ENCODE results near the gene MBNL2.

MBNL2 gene

DNA sequence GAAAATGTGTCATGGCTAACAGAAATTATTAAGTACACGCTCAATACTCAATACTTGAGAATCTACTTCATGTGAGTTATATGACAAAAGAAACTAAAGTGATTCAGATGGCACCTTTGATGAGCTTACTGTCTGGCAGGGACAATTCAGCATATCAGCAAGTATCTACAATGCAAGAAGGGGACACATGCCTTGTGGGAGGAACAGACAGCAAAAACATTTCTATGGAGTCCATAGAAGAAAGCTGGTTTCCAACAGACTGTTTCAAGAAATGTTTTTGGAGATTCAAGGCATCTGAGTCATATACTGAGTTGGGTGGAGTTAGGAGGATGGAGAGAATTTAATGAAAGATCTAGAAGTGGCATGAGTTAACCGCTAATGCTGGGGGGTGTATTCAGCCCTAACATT, 54.7 kb downstream of the MBNL2 start:
- no peak for DNase-seq

- no peak for DNase-seq
Observed at GRCh38 chr13:97278435-97279411, 56.6 kb downstream of the MBNL2 start.

- DNase-seq: no peak
Observed at GRCh38 chr13:97279913-97280312, 57.8 kb downstream of the MBNL2 start.

DNA sequence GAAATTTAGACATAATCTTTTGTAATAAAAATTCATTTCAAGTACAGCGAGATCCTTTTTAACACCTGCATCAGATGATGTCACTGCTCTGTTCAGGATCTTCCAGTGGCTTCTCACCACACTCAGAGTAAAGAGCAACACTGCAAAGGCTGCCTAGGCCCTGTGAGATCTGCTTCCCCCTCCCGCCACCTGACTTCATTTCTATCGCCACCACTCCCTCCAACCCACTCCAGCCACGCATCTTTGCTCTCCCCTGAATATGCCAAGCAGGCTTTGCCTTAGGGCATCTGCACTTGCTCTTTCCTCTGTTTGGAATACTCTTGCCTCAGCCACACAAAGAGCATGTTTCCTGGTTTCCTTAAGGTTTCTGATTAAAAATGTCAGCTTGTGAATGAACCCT, 58.3 kb downstream of the MBNL2 start:
- no peak for DNase-seq

DNA sequence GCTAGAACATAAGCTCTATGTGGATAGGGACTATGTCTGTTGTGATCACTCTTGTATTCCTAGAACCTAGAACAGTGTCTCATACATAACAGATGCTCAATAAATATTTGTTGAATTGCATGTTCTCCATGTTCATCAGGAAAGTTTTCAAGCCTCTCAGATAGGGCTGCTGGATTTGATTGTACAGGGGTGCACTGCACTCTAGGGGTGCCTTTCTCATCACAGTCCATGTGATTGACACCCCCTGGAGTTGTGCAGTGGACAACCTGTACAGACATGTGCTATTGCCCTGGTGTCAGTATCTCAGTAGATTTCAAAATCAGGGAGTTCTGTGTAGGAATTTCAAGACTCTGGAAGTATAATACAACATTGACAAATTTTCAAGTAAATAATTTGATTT, 58.9 kb downstream of the MBNL2 start:
- no peak for DNase-seq

DNA sequence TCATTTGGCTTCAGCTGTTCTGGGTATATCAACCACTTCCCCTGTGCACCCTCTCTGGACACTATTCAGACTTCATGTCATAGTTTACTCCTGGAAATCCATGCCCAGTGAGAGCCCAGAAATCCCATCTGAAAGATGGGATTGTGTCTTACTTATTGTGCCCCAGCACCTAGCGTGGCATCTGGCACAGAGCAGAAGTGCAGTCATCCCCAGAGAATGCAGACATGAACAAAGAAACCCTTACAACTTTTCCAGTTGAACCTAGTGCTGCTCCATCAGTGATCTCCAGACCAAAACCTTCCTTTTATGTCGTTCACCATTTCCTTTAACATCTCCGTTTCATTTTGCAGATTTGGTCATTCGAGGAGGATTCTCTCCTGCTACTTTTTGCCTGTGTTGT, 60.6 kb downstream of the MBNL2 start:
- DNase-seq: no peak

- no peak for DNase-seq
Observed at GRCh38 chr13:97283888-97284287, 61.8 kb downstream of the MBNL2 start.

- DNase-seq: no peak
Observed at GRCh38 chr13:97284558-97284957, 62.4 kb downstream of the MBNL2 start.

DNA sequence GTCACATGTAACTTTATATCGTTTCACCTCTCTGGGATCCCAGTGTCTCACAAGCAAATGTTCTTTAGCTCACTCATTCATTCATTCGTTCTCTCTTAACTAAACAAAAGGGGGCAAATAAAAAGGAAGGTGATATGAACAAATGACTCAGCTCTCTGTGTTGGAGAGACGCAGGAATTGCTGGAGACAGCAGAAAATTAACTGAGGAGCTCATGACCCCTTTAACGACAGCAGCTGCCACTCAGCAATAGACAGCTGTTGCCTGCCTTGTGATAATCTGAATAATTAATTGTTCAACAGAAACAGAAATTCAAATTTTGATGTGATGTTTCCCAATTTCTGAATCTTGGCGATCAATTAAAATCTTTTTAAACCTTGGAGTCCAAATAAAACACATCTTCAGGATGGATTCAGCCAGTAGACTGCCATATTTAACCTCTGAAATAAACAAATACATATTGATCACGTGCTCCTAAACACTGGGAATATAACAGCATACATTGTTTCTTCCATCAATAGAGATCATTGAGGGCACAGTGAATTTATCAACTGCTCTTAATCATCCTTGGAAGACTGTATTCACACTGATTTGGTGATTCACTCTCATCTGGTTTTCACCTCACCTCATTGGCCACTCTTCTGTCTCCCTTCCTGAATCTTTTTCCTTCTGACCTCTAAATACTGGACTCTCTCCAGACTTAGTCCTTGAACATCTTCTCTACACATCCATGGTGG, 63.3 kb downstream of the MBNL2 start:
- DNase-seq: no peak

DNA sequence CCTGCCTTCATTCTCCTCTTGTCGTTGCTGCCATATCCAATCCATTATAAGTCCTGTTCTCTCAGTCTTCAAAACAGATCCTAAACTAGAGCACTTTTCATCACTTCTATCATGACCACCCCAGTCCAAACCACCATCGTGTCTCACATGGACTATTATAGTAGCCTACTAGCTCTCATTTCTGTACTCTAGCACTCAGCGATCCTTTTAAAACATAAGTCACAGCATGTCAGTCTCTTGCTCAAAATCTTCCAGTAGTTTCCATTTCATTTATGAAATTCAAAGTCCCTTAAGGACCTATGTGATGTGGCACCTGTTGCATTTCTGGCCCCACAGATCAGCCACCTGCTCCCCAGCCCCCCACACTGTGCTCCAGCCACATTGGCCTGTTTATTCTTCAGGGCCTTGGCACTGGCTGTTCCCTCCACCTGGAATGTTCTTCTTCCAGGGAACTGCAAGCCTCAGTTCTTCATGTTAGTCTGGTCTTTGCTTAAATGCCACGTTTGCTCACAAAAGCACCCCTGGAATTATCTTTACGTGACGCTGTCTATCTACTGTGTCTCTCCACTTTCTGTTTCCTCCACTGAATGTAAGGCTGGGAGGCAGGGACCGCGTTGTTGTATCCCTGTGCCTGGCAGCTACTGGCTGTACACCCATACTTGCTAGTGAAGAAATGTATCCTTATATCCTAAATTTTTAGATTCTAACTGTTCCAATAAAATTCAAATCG, 64.3 kb downstream of the MBNL2 start:
- DNase-seq: no peak

- DNase-seq: no peak
Observed at GRCh38 chr13:97287047-97287383, 64.9 kb downstream of the MBNL2 start.

- DNase-seq: no peak
Observed at GRCh38 chr13:97288486-97288900, 66.4 kb downstream of the MBNL2 start.

GRCh38 chr13:97289514-97290298, 67.6 kb downstream of the MBNL2 start:
- DNase-seq: no peak

GRCh38 chr13:97295283-97296182, 73.4 kb downstream of the MBNL2 start:
- DNase-seq: no peak

GRCh38 chr13:97296740-97297139, 74.6 kb downstream of the MBNL2 start:
- DNase-seq: no peak

- no peak for DNase-seq
Observed at GRCh38 chr13:97298816-97299215, 76.7 kb downstream of the MBNL2 start.

DNA sequence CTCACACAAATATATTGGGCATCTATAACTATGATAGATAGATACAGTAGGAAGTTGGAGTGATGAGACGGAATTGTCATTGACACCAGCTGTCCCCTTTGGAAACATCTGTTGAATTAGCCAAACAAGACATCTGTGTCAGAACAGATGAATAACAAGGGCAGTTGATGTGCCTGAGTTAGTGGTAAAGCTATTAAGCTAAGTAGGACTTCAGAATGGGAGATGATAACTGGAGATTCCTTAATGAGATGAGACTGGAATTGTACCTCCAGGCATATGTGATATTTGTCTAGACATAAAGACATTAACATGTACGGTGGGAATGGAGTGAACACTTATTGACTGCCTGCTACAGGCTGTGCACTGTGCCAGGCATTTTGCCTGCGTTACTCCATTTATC, 78.7 kb downstream of the MBNL2 start:
- DNase-seq: no peak

DNA sequence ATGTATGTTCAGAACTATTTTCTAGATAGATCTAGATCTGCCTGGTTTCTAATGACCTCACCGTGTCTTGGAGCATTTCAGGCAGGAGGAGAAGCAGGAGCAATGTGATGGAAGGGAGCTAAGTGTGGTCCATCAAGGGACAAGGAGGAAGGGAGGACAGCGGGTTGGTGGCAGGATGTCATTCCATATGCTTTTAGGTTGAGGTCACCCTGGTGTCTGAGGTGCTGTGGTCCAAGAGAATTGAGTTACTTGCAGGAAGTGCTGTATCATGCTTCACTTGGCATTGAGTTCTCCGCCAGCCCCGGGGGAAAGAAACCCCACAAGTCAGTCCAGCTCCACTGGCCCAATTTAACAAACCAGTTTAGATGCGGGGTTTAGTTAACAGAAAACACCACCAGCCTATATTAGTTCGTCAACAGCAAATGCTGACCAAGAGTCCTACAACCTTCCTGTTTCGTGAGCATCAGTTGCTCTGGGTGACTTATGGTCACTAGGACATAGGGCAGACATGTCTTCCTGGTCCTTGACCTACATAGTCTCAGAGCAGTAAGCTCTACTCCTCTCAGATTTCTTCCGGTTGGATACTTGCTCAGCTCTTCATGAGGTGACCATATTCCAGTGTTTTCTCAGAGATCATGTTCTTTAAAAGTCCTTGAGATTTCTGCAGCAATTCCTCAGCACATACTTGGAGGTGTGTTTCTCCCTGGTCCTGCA, 79.4 kb downstream of the MBNL2 start:
- no peak for DNase-seq

- no peak for DNase-seq
Observed at GRCh38 chr13:97302611-97303010, 80.5 kb downstream of the MBNL2 start.

- no peak for DNase-seq
Observed at GRCh38 chr13:97306106-97306505, 84.0 kb downstream of the MBNL2 start.

DNA sequence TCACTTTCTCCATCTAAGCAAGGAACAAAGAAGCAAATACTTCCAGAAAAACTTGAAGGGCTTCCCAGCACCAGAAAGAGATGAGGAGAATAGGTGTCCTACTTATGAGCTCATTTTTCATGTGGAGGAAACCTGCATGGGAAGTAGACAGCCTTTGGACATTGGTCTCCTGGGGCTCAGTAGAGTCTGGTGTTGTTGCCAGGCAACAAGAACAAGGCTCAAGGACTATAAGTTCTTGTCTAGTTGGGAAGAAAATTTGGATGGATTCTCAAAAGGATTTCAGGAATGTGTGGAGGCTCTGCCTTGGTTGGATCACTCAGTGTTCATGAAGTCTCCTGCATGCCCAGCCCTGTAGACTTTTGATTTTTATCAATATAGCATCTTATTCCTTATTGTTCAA, 84.5 kb downstream of the MBNL2 start:
- no peak for DNase-seq

Data from CD4-positive, alpha-beta T cell treated with Interleukin-21 for 1 hour (primary cell).